ENCODE measurements around the gene MRGPRF.

MRGPRF gene, protein sequence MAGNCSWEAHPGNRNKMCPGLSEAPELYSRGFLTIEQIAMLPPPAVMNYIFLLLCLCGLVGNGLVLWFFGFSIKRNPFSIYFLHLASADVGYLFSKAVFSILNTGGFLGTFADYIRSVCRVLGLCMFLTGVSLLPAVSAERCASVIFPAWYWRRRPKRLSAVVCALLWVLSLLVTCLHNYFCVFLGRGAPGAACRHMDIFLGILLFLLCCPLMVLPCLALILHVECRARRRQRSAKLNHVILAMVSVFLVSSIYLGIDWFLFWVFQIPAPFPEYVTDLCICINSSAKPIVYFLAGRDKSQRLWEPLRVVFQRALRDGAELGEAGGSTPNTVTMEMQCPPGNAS

DNA sequence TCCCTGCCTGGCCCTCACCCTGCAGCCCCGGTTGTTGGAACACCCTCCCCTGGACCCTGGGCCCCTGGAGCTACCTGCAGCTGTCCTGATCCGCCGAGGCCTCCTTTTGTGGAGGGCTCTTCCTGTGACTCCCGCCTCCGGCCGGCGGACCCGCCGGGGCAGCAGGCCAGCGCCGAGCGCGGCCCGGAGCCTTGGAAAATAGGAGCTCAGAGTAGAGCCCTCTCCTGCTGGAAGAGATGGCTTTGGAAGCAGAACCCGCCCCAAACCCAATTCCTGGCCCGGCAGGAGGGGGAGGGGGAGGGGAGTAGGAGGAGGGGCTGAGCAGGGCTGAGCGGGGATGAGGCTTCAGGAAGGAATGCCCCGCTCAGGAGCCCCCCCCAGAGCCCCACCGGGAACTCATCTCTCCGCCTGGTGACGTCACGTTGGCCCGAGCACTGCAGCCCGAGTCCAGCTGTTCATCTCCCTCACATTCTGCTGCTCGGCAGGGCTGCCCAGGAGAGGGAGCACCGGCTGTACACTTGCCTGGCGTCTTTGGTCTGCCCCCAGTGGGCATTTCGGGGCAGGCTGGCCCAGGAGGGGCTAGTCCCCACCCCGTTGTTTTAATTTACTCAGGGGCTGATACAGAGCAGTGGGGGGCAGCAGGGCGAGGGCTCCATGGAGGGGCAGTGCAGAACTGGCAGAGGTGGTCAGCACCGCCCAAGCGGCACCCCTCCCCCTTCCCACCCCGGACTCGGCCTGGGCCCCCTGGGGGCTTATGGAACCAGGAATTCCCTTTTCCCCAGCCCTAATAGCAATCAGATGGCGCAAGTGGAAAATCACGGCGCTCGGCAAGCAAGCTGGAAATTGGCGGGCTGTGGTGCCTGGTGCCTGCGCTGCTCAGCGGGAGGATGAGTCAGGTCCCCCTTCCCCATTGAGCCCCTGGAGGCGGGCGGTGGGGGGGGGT lies at the start of gene MRGPRF:
Gene MRGPRF, minus strand, starts transcription at position 238 of the 943 bp plus-strand sequence. CDS start 3,345 bp downstream, outside the sequence.
- Histone ChIP-seq H3K9me2 (replicated peaks; ENCODE audit: insufficient read depth, low read length) (no peaks in the 10 kb centered on the region), H3K4me2 (ENCODE audit: low read depth, low read length) (no peak within 1 kb of the TSS), H3K79me2 (ENCODE audit: low read length) (no peaks in the 10 kb centered on the region), H3K36me3 (replicated peaks; ENCODE audit: insufficient read depth, low read length) (no peaks in the 10 kb centered on the region), H3K4me1 (ENCODE audit: low read length) (no peaks in the 10 kb centered on the region), H2AFZ (ENCODE audit: low read length) (no peak within 1 kb of the TSS), H3K4me3 (ENCODE audit: low read length) (no peak within 1 kb of the TSS), H3K27ac (ENCODE audit: low read length) (no peak within 1 kb of the TSS), H3K9ac (ENCODE audit: low read length) (no peak within 1 kb of the TSS), H3K27me3 (replicated peaks; ENCODE audit: insufficient read depth, low read length) (peaks cover 87% of the 10 kb centered on the region), H3F3A (ENCODE audit: insufficient read depth, low read length) (no peaks in the 10 kb centered on the region), H4K20me1 (ENCODE audit: insufficient read depth, low read length) (no peaks in the 10 kb centered on the region), H3K9me3 (replicated peaks; ENCODE audit: insufficient read depth, low read length) (no peaks in the 10 kb centered on the region)
- DNase-seq: no peak
- TF ChIP-seq EZH2phosphoT487 (IDR thresholded peaks at IDR 0.05; ENCODE audit: low read length): no peak
- TF ChIP-seq EZH2 (optimal IDR thresholded peaks at IDR 0.05; ENCODE audit: low read depth, low read length): no peak
- TF ChIP-seq, protein P1, sequence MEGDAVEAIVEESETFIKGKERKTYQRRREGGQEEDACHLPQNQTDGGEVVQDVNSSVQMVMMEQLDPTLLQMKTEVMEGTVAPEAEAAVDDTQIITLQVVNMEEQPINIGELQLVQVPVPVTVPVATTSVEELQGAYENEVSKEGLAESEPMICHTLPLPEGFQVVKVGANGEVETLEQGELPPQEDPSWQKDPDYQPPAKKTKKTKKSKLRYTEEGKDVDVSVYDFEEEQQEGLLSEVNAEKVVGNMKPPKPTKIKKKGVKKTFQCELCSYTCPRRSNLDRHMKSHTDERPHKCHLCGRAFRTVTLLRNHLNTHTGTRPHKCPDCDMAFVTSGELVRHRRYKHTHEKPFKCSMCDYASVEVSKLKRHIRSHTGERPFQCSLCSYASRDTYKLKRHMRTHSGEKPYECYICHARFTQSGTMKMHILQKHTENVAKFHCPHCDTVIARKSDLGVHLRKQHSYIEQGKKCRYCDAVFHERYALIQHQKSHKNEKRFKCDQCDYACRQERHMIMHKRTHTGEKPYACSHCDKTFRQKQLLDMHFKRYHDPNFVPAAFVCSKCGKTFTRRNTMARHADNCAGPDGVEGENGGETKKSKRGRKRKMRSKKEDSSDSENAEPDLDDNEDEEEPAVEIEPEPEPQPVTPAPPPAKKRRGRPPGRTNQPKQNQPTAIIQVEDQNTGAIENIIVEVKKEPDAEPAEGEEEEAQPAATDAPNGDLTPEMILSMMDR (IDR thresholded peaks at IDR 0.05; ENCODE audit: low read length): no peak

DNA sequence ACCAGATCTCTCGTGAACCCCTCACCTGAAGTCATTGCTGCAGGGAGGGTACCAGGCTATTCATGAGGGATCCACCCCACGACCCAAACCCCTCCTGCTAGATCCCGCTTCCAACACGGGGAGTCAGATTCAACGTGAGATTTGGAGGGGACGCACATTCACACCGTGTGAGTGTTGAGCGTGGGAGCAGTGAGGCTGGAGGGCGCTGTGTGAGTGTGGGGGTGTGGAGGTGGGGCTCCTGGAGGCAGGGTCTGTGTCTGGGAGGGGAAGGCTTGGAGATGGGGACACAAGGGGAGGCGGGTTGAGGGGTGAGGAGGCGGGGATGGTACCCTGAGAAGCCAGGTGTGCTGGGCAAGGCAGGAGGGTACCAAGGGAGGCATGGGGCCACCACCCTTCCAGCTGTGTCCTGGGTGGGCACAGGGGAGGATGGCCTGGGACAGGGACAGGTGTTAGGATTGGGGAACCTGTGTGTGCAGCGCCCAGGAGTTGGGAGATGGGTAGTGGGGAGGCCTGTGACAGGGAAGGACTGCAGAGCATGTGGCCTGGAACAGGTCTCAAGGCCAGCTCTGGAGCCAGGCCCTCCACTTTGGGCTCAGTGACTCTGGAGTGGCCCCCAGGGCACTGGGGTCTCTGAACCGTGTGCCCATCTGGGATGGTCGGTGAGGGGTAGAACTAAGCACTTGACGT lies 49.3 kb upstream of the MRGPRF start:
- no peak for DNase-seq
- no peak overlapping the region for H3K27ac ChIP-seq (ENCODE audit: low read length)
- TF ChIP-seq EZH2phosphoT487 (IDR thresholded peaks at IDR 0.05; ENCODE audit: low read length): no peak
- TF ChIP-seq, protein P1 (IDR thresholded peaks at IDR 0.05; ENCODE audit: low read length): no peak
- TF ChIP-seq EZH2 (optimal IDR thresholded peaks at IDR 0.05; ENCODE audit: low read depth, low read length): no peak
- no peaks in the 10 kb centered on the region for H4K20me1 ChIP-seq (ENCODE audit: insufficient read depth, low read length)
- H3K4me2 ChIP-seq (ENCODE audit: low read depth, low read length): no peak overlapping the region
- H3K9me3 ChIP-seq (replicated peaks; ENCODE audit: insufficient read depth, low read length): no peaks in the 10 kb centered on the region
- H3K79me2 ChIP-seq (ENCODE audit: low read length): peaks cover 2% of the 10 kb centered on the region; the same call in 1 of the 2 replicates
- no peaks in the 10 kb centered on the region for H3K27me3 ChIP-seq (replicated peaks; ENCODE audit: insufficient read depth, low read length)
- no peak overlapping the region for H3K4me3 ChIP-seq (ENCODE audit: low read length)
- no peak overlapping the region for H2AFZ ChIP-seq (ENCODE audit: low read length)
- H3K9ac ChIP-seq (ENCODE audit: low read length): no peak overlapping the region
- no peaks in the 10 kb centered on the region for H3K9me2 ChIP-seq (replicated peaks; ENCODE audit: insufficient read depth, low read length)
- no peaks in the 10 kb centered on the region for H3F3A ChIP-seq (ENCODE audit: insufficient read depth, low read length)
- H3K4me1 ChIP-seq (ENCODE audit: low read length): no peaks in the 10 kb centered on the region
- no peaks in the 10 kb centered on the region for H3K36me3 ChIP-seq (replicated peaks; ENCODE audit: insufficient read depth, low read length)

GRCh38 chr11:69061713-69062053 lies 48.6 kb upstream of the MRGPRF start:
- H3K27me3 ChIP-seq (replicated peaks; ENCODE audit: insufficient read depth, low read length): no peaks in the 10 kb centered on the region

More at GRCh38 chr11:69061713-69062053, 48.6 kb upstream of the MRGPRF start:
- no peak overlapping the region for H2AFZ ChIP-seq (ENCODE audit: low read length)
- H3K27ac ChIP-seq (ENCODE audit: low read length): no peak overlapping the region
- H4K20me1 ChIP-seq (ENCODE audit: insufficient read depth, low read length): no peaks in the 10 kb centered on the region
- H3K9ac ChIP-seq (ENCODE audit: low read length): no peak overlapping the region
- no peak overlapping the region for H3K4me2 ChIP-seq (ENCODE audit: low read depth, low read length)
- H3K9me2 ChIP-seq (replicated peaks; ENCODE audit: insufficient read depth, low read length): no peaks in the 10 kb centered on the region
- H3K79me2 ChIP-seq (ENCODE audit: low read length): peaks cover 4% of the 10 kb centered on the region; the same call in 1 of the 2 replicates
- H3K4me3 ChIP-seq (ENCODE audit: low read length): no peak overlapping the region
- DNase-seq: no peak
- no peaks in the 10 kb centered on the region for H3K36me3 ChIP-seq (replicated peaks; ENCODE audit: insufficient read depth, low read length)
- no peaks in the 10 kb centered on the region for H3F3A ChIP-seq (ENCODE audit: insufficient read depth, low read length)
- TF ChIP-seq, protein P1 (IDR thresholded peaks at IDR 0.05; ENCODE audit: low read length): no peak
- TF ChIP-seq EZH2 (optimal IDR thresholded peaks at IDR 0.05; ENCODE audit: low read depth, low read length): no peak
- TF ChIP-seq EZH2phosphoT487 (IDR thresholded peaks at IDR 0.05; ENCODE audit: low read length): no peak
- H3K9me3 ChIP-seq (replicated peaks; ENCODE audit: insufficient read depth, low read length): no peaks in the 10 kb centered on the region
- H3K4me1 ChIP-seq (ENCODE audit: low read length): 0 out of 2 replicates have a peak, but pooled peaks cover 3% of the 10 kb centered on the region

All from MM.1S (cell line).